GM23338 (cell line): Measurements from ENCODE around the gene EXOC4. TPM values are rescaled to one million over a fixed set of nuclear protein-coding genes. Genes with fewer than 3 reads are reported as not detected.

Source experiments
- ATAC-seq: fragments of 200-7000 bp; cut with Tn5 transposase; 3 replicates; pipeline ENCODE4 v1.9.1; 2020
- DNase-seq: peaks from one replicate; pipeline ENCODE4 v3.0.0-alpha.2; 2015; ENCODE audit warnings: low spot score
- H2AFZ ChIP-seq: fragments of 200-600 bp; sonication (generic); 2 replicates; pipeline ENCODE4 v1.8.0; 2016; ENCODE audit warnings: antibody characterized with exemption, mild to moderate bottlenecking, moderate library complexity
- H3F3A ChIP-seq: fragments of 200-600 bp; sonication (generic); replicated peaks from 2 replicates; pipeline ENCODE4 v1.8.0; 2017; ENCODE audit warnings: antibody characterized with exemption, mixed run types, low read depth
- H3K27ac ChIP-seq: fragments of 200-600 bp; sonication (generic); 2 replicates; pipeline ENCODE4 v1.6.1; 2016; ENCODE audit warnings: low read depth
- H3K27me3 ChIP-seq: fragments of 200-600 bp; sonication (generic); 2 replicates; pipeline ENCODE4 v1.8.0; 2016; ENCODE audit warnings: mild to moderate bottlenecking, mixed run types, moderate library complexity; ENCODE audit not compliant: insufficient read depth
- H3K36me3 ChIP-seq: fragments of 200-600 bp; sonication (generic); 2 replicates; pipeline ENCODE4 v1.8.0; 2016; ENCODE audit warnings: mild to moderate bottlenecking; ENCODE audit not compliant: insufficient read depth
- H3K4me1 ChIP-seq: fragments of 200-600 bp; sonication (generic); 2 replicates; pipeline ENCODE4 v1.8.0; 2016; ENCODE audit warnings: mild to moderate bottlenecking, moderate library complexity; ENCODE audit not compliant: insufficient read depth
- H3K4me2 ChIP-seq: fragments of 200-600 bp; sonication (generic); 2 replicates; pipeline ENCODE4 v1.7.1; 2017; ENCODE audit warnings: mixed run types
- H3K4me3 ChIP-seq: fragments of 200-600 bp; sonication (generic); 2 replicates; pipeline ENCODE4 v1.6.1; 2016; ENCODE audit warnings: mixed run types
- H3K79me2 ChIP-seq: fragments of 200-600 bp; sonication (generic); replicated peaks from 2 replicates; pipeline ENCODE4 v1.8.0; 2017; ENCODE audit warnings: mild to moderate bottlenecking; ENCODE audit not compliant: insufficient read depth
- H3K9me2 ChIP-seq: fragments of 200-600 bp; sonication (generic); 2 replicates; pipeline ENCODE4 v1.8.0; 2017; ENCODE audit not compliant: insufficient read depth
- H4K20me1 ChIP-seq: fragments of 200-600 bp; sonication (generic); replicated peaks from 2 replicates; pipeline ENCODE4 v1.8.0; 2017; ENCODE audit warnings: mild to moderate bottlenecking; ENCODE audit not compliant: insufficient read depth
- H3K27ac Mint-ChIP-seq: 2 replicates; pipeline ENCODE4 v1.8.0; 2020; ENCODE audit warnings: inconsistent platforms, mild to moderate bottlenecking, moderate library complexity, mixed read lengths
- H3K27me3 Mint-ChIP-seq: 3 replicates; pipeline ENCODE4 v1.8.0; 2022; ENCODE audit warnings: low read depth, mild to moderate bottlenecking, moderate library complexity, mixed read lengths, inconsistent platforms; ENCODE audit not compliant: insufficient read depth, poor library complexity
- H3K36me3 Mint-ChIP-seq: 3 replicates; pipeline ENCODE4 v1.8.0; 2021; ENCODE audit warnings: low read depth, mild to moderate bottlenecking, inconsistent platforms, moderate library complexity, mixed read lengths
- H3K4me1 Mint-ChIP-seq: 3 replicates; pipeline ENCODE4 v1.8.0; 2020; ENCODE audit warnings: mild to moderate bottlenecking, inconsistent platforms, mixed read lengths
- H3K4me3 Mint-ChIP-seq: 3 replicates; pipeline ENCODE4 v1.8.0; 2021; ENCODE audit warnings: moderate library complexity, mild to moderate bottlenecking, inconsistent platforms, mixed read lengths
- H3K9me3 Mint-ChIP-seq: 3 replicates; pipeline ENCODE4 v1.8.0; 2020; ENCODE audit warnings: moderate library complexity, mild to moderate bottlenecking, inconsistent platforms, mixed read lengths
- EZH2phosphoT487 ChIP-seq: fragments of 200-600 bp; sonication (generic); IDR thresholded peaks from one replicate; pipeline ENCODE4 v1.8.1; 2018; ENCODE audit warnings: antibody characterized with exemption; ENCODE audit not compliant: unreplicated experiment
- POLR2AphosphoS5 ChIP-seq: IDR thresholded peaks from 2 replicates; pipeline ENCODE4 v1.6.1; 2016; ENCODE audit warnings: antibody characterized with exemption, low read depth
- ZNF114 ChIP-seq: fragments of 250-450 bp; sonication (Bioruptor Pico); IDR thresholded peaks from 2 replicates; pipeline ENCODE4 v1.5.0; 2020; ENCODE audit warnings: mild to moderate bottlenecking, moderate library complexity
- polyA plus RNA-seq: library from polyadenylated mRNA; unstranded; fragments of >200 nt; fragmentation: Nextera tagmentation; extraction: Ambion mirVana; gene quantifications from 2 replicates; pipeline ENCODE4 v1.2.1, GENCODE V29; 2016
- total RNA-seq: library from RNA; depleted of rRNA; stranded (reverse); fragments of >200 nt; shearing (Covaris generic); gene quantifications from 2 replicates; pipeline ENCODE4 v1.2.3, GENCODE V29; 2014
- TF ChIP-seq, protein P1 (sequence below): IDR thresholded peaks from 2 replicates; pipeline ENCODE4 v1.6.1; 2016; ENCODE audit warnings: antibody characterized with exemption
- TF ChIP-seq, protein P2 (sequence below): IDR thresholded peaks from one replicate; pipeline ENCODE4 v1.6.1; 2018; ENCODE audit warnings: antibody characterized with exemption; ENCODE audit not compliant: unreplicated experiment
- TF ChIP-seq, protein P3 (sequence below): fragments of 250-450 bp; sonication (Bioruptor Pico); IDR thresholded peaks from 2 replicates; pipeline ENCODE4 v1.5.0; 2020; ENCODE audit warnings: mild to moderate bottlenecking, moderate library complexity

The EXOC4 gene
- total and polyA plus RNA-seq, 2 experiments from 2014 or later = 37.5 to 52.7 TPM

DNA sequence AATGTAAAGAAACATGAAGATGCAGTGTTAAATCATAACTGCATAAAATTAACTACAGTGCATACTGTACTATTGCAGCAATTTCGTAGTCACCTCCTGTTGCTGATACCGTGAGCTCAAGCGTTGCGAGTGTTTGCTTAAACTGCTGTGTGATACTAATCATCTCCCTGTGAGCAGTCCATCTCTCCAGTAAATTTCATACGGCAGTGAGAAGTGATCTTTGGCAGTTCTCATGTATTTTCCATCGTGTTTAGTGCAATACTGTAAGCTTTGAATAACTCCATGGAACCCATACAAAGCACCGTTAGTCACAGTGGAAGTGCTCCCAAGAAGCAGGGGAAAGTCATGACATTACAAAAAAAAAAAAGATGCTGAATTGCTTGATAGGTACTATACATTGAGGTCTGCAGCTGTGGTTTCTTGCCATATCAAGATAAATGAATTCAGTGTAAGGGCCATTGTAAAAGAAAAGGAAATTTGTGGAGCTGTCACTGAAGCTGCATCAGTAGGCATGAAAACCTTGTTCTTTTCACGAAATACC lies 360.4 kb downstream of the EXOC4 start:
- no peak overlapping the region for H2AFZ ChIP-seq
- H3K4me3 ChIP-seq = no peak overlapping the region
- no peak for ATAC-seq
- no peaks in the 10 kb centered on the region for H3K27me3 ChIP-seq
- no peaks in the 10 kb centered on the region for H3K9me2 ChIP-seq
- H3K4me2 ChIP-seq = no peak overlapping the region
- Mint-ChIP-seq H3K36me3 (no peaks in the 10 kb centered on the region), H3K27ac (no peak overlapping the region), H3K9me3 (no peaks in the 10 kb centered on the region), H3K4me3 (no peak overlapping the region), H3K4me1 (peaks cover 7% of the 10 kb centered on the region; the same call in 2 of the 3 replicates), H3K27me3 (no peaks in the 10 kb centered on the region)
- H3K27ac ChIP-seq = no peak overlapping the region
- H3K79me2 ChIP-seq = no peaks in the 10 kb centered on the region
- H4K20me1 ChIP-seq = no peaks in the 10 kb centered on the region
- no peak for TF ChIP-seq POLR2AphosphoS5
- TF ChIP-seq, protein P1, sequence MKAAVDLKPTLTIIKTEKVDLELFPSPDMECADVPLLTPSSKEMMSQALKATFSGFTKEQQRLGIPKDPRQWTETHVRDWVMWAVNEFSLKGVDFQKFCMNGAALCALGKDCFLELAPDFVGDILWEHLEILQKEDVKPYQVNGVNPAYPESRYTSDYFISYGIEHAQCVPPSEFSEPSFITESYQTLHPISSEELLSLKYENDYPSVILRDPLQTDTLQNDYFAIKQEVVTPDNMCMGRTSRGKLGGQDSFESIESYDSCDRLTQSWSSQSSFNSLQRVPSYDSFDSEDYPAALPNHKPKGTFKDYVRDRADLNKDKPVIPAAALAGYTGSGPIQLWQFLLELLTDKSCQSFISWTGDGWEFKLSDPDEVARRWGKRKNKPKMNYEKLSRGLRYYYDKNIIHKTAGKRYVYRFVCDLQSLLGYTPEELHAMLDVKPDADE = no peak
- no peak for TF ChIP-seq ZNF114
- TF ChIP-seq, protein P2, sequence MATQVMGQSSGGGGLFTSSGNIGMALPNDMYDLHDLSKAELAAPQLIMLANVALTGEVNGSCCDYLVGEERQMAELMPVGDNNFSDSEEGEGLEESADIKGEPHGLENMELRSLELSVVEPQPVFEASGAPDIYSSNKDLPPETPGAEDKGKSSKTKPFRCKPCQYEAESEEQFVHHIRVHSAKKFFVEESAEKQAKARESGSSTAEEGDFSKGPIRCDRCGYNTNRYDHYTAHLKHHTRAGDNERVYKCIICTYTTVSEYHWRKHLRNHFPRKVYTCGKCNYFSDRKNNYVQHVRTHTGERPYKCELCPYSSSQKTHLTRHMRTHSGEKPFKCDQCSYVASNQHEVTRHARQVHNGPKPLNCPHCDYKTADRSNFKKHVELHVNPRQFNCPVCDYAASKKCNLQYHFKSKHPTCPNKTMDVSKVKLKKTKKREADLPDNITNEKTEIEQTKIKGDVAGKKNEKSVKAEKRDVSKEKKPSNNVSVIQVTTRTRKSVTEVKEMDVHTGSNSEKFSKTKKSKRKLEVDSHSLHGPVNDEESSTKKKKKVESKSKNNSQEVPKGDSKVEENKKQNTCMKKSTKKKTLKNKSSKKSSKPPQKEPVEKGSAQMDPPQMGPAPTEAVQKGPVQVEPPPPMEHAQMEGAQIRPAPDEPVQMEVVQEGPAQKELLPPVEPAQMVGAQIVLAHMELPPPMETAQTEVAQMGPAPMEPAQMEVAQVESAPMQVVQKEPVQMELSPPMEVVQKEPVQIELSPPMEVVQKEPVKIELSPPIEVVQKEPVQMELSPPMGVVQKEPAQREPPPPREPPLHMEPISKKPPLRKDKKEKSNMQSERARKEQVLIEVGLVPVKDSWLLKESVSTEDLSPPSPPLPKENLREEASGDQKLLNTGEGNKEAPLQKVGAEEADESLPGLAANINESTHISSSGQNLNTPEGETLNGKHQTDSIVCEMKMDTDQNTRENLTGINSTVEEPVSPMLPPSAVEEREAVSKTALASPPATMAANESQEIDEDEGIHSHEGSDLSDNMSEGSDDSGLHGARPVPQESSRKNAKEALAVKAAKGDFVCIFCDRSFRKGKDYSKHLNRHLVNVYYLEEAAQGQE = no peak
- TF ChIP-seq EZH2phosphoT487 = no peak
- TF ChIP-seq, protein P3, sequence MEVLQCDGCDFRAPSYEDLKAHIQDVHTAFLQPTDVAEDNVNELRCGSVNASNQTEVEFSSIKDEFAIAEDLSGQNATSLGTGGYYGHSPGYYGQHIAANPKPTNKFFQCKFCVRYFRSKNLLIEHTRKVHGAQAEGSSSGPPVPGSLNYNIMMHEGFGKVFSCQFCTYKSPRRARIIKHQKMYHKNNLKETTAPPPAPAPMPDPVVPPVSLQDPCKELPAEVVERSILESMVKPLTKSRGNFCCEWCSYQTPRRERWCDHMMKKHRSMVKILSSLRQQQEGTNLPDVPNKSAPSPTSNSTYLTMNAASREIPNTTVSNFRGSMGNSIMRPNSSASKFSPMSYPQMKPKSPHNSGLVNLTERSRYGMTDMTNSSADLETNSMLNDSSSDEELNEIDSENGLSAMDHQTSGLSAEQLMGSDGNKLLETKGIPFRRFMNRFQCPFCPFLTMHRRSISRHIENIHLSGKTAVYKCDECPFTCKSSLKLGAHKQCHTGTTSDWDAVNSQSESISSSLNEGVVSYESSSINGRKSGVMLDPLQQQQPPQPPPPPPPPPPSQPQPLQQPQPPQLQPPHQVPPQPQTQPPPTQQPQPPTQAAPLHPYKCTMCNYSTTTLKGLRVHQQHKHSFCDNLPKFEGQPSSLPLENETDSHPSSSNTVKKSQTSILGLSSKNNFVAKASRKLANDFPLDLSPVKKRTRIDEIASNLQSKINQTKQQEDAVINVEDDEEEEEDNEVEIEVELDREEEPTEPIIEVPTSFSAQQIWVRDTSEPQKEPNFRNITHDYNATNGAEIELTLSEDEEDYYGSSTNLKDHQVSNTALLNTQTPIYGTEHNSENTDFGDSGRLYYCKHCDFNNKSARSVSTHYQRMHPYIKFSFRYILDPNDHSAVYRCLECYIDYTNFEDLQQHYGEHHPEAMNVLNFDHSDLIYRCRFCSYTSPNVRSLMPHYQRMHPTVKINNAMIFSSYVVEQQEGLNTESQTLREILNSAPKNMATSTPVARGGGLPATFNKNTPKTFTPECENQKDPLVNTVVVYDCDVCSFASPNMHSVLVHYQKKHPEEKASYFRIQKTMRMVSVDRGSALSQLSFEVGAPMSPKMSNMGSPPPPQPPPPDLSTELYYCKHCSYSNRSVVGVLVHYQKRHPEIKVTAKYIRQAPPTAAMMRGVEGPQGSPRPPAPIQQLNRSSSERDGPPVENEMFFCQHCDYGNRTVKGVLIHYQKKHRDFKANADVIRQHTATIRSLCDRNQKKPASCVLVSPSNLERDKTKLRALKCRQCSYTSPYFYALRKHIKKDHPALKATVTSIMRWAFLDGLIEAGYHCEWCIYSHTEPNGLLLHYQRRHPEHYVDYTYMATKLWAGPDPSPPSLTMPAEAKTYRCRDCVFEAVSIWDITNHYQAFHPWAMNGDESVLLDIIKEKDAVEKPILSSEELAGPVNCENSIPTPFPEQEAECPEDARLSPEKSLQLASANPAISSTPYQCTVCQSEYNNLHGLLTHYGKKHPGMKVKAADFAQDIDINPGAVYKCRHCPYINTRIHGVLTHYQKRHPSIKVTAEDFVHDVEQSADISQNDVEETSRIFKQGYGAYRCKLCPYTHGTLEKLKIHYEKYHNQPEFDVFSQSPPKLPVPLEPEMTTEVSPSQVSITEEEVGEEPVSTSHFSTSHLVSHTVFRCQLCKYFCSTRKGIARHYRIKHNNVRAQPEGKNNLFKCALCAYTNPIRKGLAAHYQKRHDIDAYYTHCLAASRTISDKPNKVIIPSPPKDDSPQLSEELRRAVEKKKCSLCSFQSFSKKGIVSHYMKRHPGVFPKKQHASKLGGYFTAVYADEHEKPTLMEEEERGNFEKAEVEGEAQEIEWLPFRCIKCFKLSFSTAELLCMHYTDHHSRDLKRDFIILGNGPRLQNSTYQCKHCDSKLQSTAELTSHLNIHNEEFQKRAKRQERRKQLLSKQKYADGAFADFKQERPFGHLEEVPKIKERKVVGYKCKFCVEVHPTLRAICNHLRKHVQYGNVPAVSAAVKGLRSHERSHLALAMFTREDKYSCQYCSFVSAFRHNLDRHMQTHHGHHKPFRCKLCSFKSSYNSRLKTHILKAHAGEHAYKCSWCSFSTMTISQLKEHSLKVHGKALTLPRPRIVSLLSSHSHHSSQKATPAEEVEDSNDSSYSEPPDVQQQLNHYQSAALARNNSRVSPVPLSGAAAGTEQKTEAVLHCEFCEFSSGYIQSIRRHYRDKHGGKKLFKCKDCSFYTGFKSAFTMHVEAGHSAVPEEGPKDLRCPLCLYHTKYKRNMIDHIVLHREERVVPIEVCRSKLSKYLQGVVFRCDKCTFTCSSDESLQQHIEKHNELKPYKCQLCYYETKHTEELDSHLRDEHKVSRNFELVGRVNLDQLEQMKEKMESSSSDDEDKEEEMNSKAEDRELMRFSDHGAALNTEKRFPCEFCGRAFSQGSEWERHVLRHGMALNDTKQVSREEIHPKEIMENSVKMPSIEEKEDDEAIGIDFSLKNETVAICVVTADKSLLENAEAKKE (CRISPR knock-in tag) = no peak
- no peak for DNase-seq
- H3K36me3 ChIP-seq = no peaks in the 10 kb centered on the region
- H3F3A ChIP-seq = no peaks in the 10 kb centered on the region
- H3K4me1 ChIP-seq = peaks cover 9% of the 10 kb centered on the region; the same call in 1 of the 2 replicates
